Heart left ventricle (tissue), 16 donors: ENCODE data around the gene PIK3C2G. TPM values are rescaled to one million over a fixed set of nuclear protein-coding genes. Genes with fewer than 3 reads are reported as not detected.

ENCODE experiments used
- ATAC-seq, 4 donors: fragments of 200-7000 bp; cut with Tn5 transposase; one replicate each; pipeline ENCODE4 v1.9.1; 2020 to 2022; ENCODE audit warnings: moderate library complexity in 4 of 4, mild to moderate bottlenecking in 3 of 4, moderate number of reproducible peaks in 1 of 4
- DNase-seq, 5 donors: peaks; one replicate each; pipeline ENCODE4 v3.0.0-alpha.2; 2020
- H3K27ac ChIP-seq, 12 donors: fragments of 200-600 bp; sonication (generic) in 4 of 12; one replicate each; pipeline versions ENCODE4 v1.5.0 to v1.8.0; 2016 to 2022; ENCODE audit warnings: mild to moderate bottlenecking in 2 of 12
- H3K27me3 ChIP-seq, 9 donors: fragments of 200-600 bp; sonication (generic) in 2 of 9; one replicate each; pipeline versions ENCODE4 v1.5.1 to v1.8.0; 2016 to 2022; ENCODE audit warnings: mild to moderate bottlenecking in 3 of 9
- H3K36me3 ChIP-seq, 9 donors: fragments of 200-600 bp; sonication (generic) in 2 of 9; one replicate each; pipeline versions ENCODE4 v1.5.0 to v1.8.0; 2018 to 2022; ENCODE audit warnings: mild to moderate bottlenecking in 2 of 9
- H3K4me1 ChIP-seq, 12 donors: fragments of 200-600 bp; sonication (generic) in 4 of 12; one replicate each; pipeline versions ENCODE4 v1.5.0 to v1.8.0; 2016 to 2022; ENCODE audit warnings: mild to moderate bottlenecking in 3 of 12
- H3K4me3 ChIP-seq, 12 donors: fragments of 200-600 bp; sonication (generic) in 4 of 12; one replicate each; pipeline versions ENCODE4 v1.5.0 to v1.8.0; 2017 to 2022; ENCODE audit warnings: mild to moderate bottlenecking in 9 of 12, moderate library complexity in 4 of 12
- H3K9me3 ChIP-seq, 12 donors: fragments of 200-600 bp; sonication (generic) in 4 of 12; one replicate each; pipeline versions ENCODE4 v1.5.0 to v1.8.0; 2016 to 2022; ENCODE audit warnings: mild to moderate bottlenecking in 1 of 12
- POLR2A ChIP-seq, 2 donors: fragments of 450-650 bp; IDR thresholded peaks; one replicate each; pipeline ENCODE4 v1.6.1; 2017; ENCODE audit warnings: antibody characterized with exemption in 2 of 2, mild to moderate bottlenecking in 2 of 2, moderate library complexity in 2 of 2
- WGBS, 4 donors: extraction: QIAGEN DNeasy Blood & Tissue Kit in 2 of 4; methylation state at CpG; one replicate each; pipeline versions ENCODE4 v1.1.5 to v1.1.7; 2013 to 2018; 5-methylcytosine and 5-hydroxymethylcytosine counted together
- intact Hi-C, 10 donors: fragments of 100-400 bp; cut with DNase I; formaldehyde crosslinking; loops; one replicate each; pipeline versions ENCODE4 v1.11.1 to v1.14.2; 2022
- polyA plus RNA-seq, 2 donors: library from polyadenylated mRNA; stranded (reverse); fragments of 200-250 nt; gene quantifications; one replicate each; pipeline ENCODE4 v1.2.3, GENCODE V29; 2013
- total RNA-seq, 9 donors: library from RNA; depleted of rRNA in 2 of 9; stranded (reverse); fragments of >200 nt in 2 of 9; fragmentation: NEBNext Ultra II Directional in 3 of 9; extraction: Animal tissue kit (Norgen Biotek cat#: 25700) in 3 of 9; gene quantifications; one replicate each; pipeline versions ENCODE4 v1.1.0 to v1.2.4, GENCODE V29; 2016 to 2023
- TF ChIP-seq, protein P1 (sequence below), 12 donors: fragments of 200-600 bp; sonication (generic) in 4 of 12; IDR thresholded peaks; one replicate each; pipeline versions ENCODE4 v1.5.0 to v1.8.0; 2018 to 2022; ENCODE audit warnings: antibody characterized with exemption in 12 of 12, mild to moderate bottlenecking in 5 of 12
- donor health status: ischemic (EF 13 %, LVEDD 7.1; RV severe dilation, severe dysfunction).
- donor health status: healthy with polysubstance abuse.
- donor health status: DM: no; HTN: yes; CAD: no.
- donor health status: DM: no; HTN: no; CAD: no.
- donor health status: ischemic (EF 25% LVEDD 6.9; RV normal size, moderate dysfunction).
- donor health status: ischemic (EF 25% LVEDD 5.7; RV mildly dilated, moderate dysfunction).
- donor health status: healthy.
- donor health status: DM: yes; HTN: yes; CAD: no.
- donor health status: ischemic (EF 35%, LVEDD 5.7; RV mildly dilated, moderate dysfunction).
- donor health status: nonischemic (EF 11% LVEDD 7.7; RV severe dilation, severe dysfunction).
- donor health status: DM: yes; HTN: yes; CAD: no.
- donor health status: PGD.
- donor health status: ischemic (EF 29% LVEDD 5.4; RV normal size, mild dysfunction).
- donor health status: nonischemic (EF 23%, LVEDD 6.1; RV moderate dilation, normal function).

PIK3C2G gene
- total and polyA plus RNA-seq, 11 donors = not detected

DNA sequence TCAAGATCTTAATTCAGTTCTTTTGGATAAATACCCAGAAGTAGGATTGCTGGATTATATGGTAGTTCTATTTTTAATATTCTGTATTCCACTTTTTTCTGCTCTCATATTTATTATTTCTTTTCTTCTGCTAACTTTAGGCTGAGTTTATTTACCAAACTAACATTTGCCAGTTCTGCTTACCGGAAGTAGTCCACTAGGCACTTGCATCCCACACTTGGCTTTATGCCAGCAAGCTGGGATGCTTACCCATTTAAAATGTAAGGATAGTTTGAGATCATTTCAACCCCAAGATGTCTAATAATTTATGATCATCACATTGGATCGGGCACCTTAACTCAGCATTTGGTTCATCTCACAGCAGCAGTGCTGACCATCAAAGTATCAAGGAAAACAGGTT, 96.8 kb downstream of the PIK3C2G start:
- 69 to 87% (median 85%) methylated on average over 2 of the region's 2 CpGs for WGBS, 4 donors
- intact Hi-C loops = no loop called here
- Histone ChIP-seq H3K9me3 (peaks cover 0 to 4% (median 0%) of the 10 kb centered on the region in 12 donors), H3K4me3 (no peak overlapping the region), H3K27ac (no peak overlapping the region), H3K36me3 (no peaks in the 10 kb centered on the region), H3K27me3 (no peaks in the 10 kb centered on the region), H3K4me1 (no peaks in the 10 kb centered on the region)
- TF ChIP-seq POLR2A (IDR thresholded peaks at IDR 0.05) = no peak
- TF ChIP-seq, protein P1, sequence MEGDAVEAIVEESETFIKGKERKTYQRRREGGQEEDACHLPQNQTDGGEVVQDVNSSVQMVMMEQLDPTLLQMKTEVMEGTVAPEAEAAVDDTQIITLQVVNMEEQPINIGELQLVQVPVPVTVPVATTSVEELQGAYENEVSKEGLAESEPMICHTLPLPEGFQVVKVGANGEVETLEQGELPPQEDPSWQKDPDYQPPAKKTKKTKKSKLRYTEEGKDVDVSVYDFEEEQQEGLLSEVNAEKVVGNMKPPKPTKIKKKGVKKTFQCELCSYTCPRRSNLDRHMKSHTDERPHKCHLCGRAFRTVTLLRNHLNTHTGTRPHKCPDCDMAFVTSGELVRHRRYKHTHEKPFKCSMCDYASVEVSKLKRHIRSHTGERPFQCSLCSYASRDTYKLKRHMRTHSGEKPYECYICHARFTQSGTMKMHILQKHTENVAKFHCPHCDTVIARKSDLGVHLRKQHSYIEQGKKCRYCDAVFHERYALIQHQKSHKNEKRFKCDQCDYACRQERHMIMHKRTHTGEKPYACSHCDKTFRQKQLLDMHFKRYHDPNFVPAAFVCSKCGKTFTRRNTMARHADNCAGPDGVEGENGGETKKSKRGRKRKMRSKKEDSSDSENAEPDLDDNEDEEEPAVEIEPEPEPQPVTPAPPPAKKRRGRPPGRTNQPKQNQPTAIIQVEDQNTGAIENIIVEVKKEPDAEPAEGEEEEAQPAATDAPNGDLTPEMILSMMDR (IDR thresholded peaks at IDR 0.05) = no peak
- DNase-seq = no peak
- no peak for ATAC-seq

DNA sequence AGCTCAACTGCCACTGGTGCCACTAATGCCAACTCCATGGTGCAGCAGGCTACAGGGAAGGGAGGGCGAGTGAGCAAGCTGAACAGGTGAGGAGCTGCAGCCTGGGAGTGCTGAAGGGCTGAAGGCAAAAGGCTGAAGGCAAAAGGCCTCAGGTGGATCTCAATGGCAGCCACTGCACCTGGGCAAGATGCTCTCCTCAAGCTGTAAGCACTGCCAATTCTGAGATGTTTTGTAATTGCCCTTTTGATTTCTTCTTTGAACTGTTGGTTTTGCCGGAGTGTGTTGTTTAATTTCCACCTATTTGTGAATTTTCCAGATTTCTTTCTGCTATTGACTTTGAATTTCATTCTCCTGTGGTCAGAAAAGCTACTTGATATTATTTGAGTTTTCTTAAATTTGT, 97.6 kb downstream of the PIK3C2G start:
- 90 to 96% (median 94%) methylated on average over 2 of the region's 2 CpGs for WGBS, 4 donors
- Histone ChIP-seq H3K4me3 (no peak overlapping the region), H3K36me3 (no peaks in the 10 kb centered on the region), H3K9me3 (peaks cover 0 to 4% (median 0%) of the 10 kb centered on the region in 12 donors), H3K27ac (no peak overlapping the region), H3K4me1 (no peaks in the 10 kb centered on the region), H3K27me3 (no peaks in the 10 kb centered on the region)
- TF ChIP-seq, protein P1 (IDR thresholded peaks at IDR 0.05) = no peak
- no peak for TF ChIP-seq POLR2A (IDR thresholded peaks at IDR 0.05)
- intact Hi-C loops = no loop called here
- ATAC-seq (no peak), DNase-seq (no peak)

DNA sequence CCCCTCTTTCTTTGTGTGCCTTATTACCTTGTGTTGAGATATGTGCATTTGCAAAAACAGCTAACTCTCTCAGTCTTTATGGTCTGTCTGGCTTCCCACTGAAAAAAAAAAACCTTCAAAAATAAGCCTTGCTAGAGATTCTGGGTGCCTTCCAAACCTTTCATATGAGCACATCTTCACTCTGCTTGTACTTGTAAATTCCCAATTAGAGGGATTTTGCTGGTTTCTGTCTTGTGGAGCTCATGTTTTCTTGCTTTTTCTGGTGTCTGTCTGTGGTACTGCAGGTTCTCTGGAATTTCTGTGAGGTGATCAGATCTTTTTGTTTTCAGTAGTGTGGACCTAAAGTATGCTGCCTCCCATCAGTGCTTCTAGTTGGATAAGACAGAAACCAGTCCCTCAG, 100.1 kb downstream of the PIK3C2G start:
- no peak for DNase-seq
- intact Hi-C loops = no loop called here
- Histone ChIP-seq H3K27ac (no peak overlapping the region), H3K9me3 (peaks cover 0 to 4% (median 0%) of the 10 kb centered on the region in 12 donors), H3K4me3 (no peak overlapping the region), H3K4me1 (no peaks in the 10 kb centered on the region), H3K36me3 (no peaks in the 10 kb centered on the region), H3K27me3 (no peaks in the 10 kb centered on the region)
- TF ChIP-seq, protein P1 (IDR thresholded peaks at IDR 0.05) = peak in 1 of 12 donors; percentile 9
- TF ChIP-seq POLR2A (IDR thresholded peaks at IDR 0.05) = no peak
- ATAC-seq = no peak

DNA sequence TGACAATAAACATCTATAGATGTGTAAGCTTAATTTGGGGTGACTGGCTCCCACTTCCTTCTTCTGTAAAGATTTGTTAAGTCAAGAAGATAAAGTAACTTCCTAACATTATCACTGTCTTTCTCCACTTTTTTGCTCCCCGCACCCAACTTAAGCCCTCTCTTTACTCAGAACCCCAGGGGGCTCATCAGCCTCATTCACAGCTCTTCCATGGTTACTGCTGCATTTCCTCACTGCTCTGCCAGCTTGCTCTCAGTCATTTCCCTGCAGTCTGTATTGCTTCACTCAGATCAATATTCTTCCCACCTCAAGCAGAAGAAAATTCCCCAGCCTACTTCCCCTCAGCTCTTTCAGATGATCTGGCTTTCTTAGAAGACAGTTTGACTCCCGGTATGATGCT, 102.0 kb downstream of the PIK3C2G start:
- Histone ChIP-seq H3K9me3 (peaks cover 0 to 4% (median 0%) of the 10 kb centered on the region in 12 donors), H3K36me3 (no peaks in the 10 kb centered on the region), H3K27me3 (no peaks in the 10 kb centered on the region), H3K4me1 (no peaks in the 10 kb centered on the region), H3K4me3 (no peak overlapping the region), H3K27ac (no peak overlapping the region)
- TF ChIP-seq, protein P1 (IDR thresholded peaks at IDR 0.05) = no peak
- TF ChIP-seq POLR2A (IDR thresholded peaks at IDR 0.05) = no peak
- ATAC-seq = no peak
- no peak for DNase-seq
- intact Hi-C loops = no loop called here
- WGBS, 4 donors = 57 to 67% (median 61%) methylated on average over 2 of the region's 2 CpGs
